Glutamatergic neuron (in vitro differentiated cells): Measurements from ENCODE around the gene PCSK9. TPM values are rescaled to one million over a fixed set of nuclear protein-coding genes. Genes with fewer than 3 reads are reported as not detected.

Experiments used
- DNase-seq: peaks from one replicate; pipeline ENCODE4 v3.0.0; 2022
- H3K27ac Mint-ChIP-seq: one replicate; pipeline ENCODE4 v1.8.0; 2020; ENCODE audit warnings: mild to moderate bottlenecking, mixed read lengths, inconsistent platforms; ENCODE audit not compliant: unreplicated experiment
- H3K27me3 Mint-ChIP-seq: one replicate; pipeline ENCODE4 v1.8.0; 2020; ENCODE audit warnings: mild to moderate bottlenecking, moderate library complexity, mixed read lengths, inconsistent platforms; ENCODE audit not compliant: unreplicated experiment
- H3K36me3 Mint-ChIP-seq: one replicate; pipeline ENCODE4 v1.8.0; 2020; ENCODE audit warnings: mild to moderate bottlenecking, mixed read lengths, inconsistent platforms; ENCODE audit not compliant: unreplicated experiment
- H3K4me1 Mint-ChIP-seq: one replicate; pipeline ENCODE4 v1.8.0; 2020; ENCODE audit warnings: mild to moderate bottlenecking, low read depth, mixed read lengths, inconsistent platforms; ENCODE audit not compliant: unreplicated experiment
- H3K4me3 Mint-ChIP-seq: one replicate; pipeline ENCODE4 v1.8.0; 2020; ENCODE audit warnings: mild to moderate bottlenecking, mixed read lengths, inconsistent platforms; ENCODE audit not compliant: unreplicated experiment
- H3K9me3 Mint-ChIP-seq: one replicate; pipeline ENCODE4 v1.8.0; 2020; ENCODE audit warnings: mild to moderate bottlenecking, moderate library complexity, mixed read lengths, inconsistent platforms; ENCODE audit not compliant: unreplicated experiment
- total RNA-seq: library from RNA; stranded (reverse); fragmentation: NEBNext Ultra II Directional; extraction: Animal tissue kit (Norgen Biotek cat#: 25700); gene quantifications from one replicate; pipeline ENCODE4 v1.2.1, GENCODE V29; 2021; ENCODE audit not compliant: unreplicated experiment
- TF ChIP-seq, protein P1 (sequence below): fragments of 200-600 bp; sonication (generic); IDR thresholded peaks from one replicate; pipeline ENCODE4 v1.5.0; 2021; ENCODE audit not compliant: partially characterized antibody, unreplicated experiment

PCSK9 gene
- total RNA-seq, 1 donor from 2014 or later, result 2.1 TPM

DNA sequence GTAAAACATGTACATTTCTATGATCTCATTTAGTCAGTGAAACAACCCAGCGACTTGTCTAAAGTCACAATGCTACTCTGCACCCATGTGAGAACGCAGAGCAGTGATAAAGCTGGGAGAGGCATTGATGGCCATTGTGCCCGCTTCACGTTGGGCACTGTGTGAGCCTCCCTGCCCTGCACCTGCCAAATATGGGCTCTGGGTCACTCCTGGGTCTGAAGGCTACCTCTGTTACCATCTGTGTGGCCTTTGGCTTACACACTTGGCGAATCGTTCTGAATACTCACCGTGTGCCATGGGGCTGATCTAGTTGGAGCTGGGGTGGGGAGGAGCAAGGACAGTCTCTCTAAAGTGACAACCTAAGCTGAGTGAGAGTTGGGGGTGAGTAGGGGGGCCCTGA, 29.9 kb downstream of the PCSK9 start:
- H3K9me3 Mint-ChIP-seq, result no peaks in the 10 kb centered on the region
- peaks cover 2% of the 10 kb centered on the region for H3K27me3 Mint-ChIP-seq
- no peak for DNase-seq
- H3K27ac Mint-ChIP-seq, result no peak overlapping the region
- H3K36me3 Mint-ChIP-seq, result peaks cover 5% of the 10 kb centered on the region
- no peak overlapping the region for H3K4me3 Mint-ChIP-seq
- H3K4me1 Mint-ChIP-seq, result peaks cover 10% of the 10 kb centered on the region
- TF ChIP-seq, protein P1, sequence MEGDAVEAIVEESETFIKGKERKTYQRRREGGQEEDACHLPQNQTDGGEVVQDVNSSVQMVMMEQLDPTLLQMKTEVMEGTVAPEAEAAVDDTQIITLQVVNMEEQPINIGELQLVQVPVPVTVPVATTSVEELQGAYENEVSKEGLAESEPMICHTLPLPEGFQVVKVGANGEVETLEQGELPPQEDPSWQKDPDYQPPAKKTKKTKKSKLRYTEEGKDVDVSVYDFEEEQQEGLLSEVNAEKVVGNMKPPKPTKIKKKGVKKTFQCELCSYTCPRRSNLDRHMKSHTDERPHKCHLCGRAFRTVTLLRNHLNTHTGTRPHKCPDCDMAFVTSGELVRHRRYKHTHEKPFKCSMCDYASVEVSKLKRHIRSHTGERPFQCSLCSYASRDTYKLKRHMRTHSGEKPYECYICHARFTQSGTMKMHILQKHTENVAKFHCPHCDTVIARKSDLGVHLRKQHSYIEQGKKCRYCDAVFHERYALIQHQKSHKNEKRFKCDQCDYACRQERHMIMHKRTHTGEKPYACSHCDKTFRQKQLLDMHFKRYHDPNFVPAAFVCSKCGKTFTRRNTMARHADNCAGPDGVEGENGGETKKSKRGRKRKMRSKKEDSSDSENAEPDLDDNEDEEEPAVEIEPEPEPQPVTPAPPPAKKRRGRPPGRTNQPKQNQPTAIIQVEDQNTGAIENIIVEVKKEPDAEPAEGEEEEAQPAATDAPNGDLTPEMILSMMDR, result no peak

DNA sequence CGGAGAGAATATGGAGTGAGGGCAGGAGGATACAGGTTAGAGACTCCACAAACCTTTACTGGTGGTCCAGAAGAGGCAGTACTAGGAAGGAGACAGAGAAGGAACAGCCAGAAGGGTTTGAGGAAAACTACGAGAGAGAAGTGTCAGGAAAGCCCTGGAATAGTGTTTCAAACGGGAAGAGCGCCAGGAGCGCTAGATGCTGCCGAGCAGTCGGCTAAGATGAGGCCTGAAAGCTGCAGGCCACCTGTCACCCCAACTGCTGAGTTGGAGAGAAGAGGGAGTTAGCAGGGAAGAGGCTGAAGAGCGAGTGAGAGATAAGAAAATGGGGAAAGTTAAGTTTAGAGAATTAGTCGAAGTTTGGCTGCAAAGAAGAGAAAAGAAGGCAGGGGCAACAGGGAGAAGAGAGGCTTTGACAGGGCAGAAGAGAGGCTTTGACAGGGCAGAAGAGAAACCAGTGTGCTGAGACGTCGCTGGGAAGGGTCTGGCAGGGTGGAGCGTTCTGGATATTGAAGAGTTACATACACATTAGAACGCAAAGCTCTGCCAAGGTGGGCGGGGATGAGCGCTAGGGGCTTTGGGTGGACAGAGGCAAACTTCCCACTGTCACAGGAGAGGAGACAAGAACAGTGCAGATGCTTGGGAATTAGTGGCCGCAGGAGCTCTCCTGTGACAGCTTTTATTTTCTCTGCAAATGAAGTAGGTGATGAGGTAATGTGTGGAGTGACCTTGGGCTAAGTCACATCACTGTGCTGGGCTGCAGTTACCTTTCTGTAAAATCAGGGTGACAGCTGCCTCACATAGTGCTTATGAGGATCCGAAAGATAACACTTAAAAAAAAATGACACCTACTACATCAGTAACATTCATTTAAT, 31.2 kb downstream of the PCSK9 start:
- no peak overlapping the region for H3K4me3 Mint-ChIP-seq
- DNase-seq, result no peak
- H3K27ac Mint-ChIP-seq, result peak overlapping the region; percentile 72
- H3K27me3 Mint-ChIP-seq, result peaks cover 2% of the 10 kb centered on the region
- TF ChIP-seq, protein P1, result no peak
- no peaks in the 10 kb centered on the region for H3K9me3 Mint-ChIP-seq
- H3K36me3 Mint-ChIP-seq, result peaks cover 5% of the 10 kb centered on the region
- peaks cover 10% of the 10 kb centered on the region for H3K4me1 Mint-ChIP-seq

DNA sequence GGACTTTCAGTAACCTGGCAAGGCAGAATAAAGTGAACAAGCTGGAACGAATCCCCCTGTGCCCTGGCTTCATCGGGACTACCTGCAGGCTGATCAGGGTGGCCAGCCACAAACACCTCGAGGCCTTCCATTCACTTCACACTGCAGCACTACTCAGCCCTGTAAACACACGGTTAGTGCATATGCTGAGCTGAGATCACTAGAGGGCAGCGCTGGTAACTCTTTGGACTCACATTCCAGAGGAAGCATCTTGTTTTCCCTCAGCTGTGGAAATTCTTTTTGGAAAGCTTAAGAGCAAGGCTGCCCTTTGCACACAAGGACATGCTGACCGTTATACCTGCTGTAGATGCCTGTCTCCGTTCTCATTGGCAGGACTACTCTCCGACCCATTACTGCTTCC, 32.1 kb downstream of the PCSK9 start:
- H3K27me3 Mint-ChIP-seq, result peaks cover 2% of the 10 kb centered on the region
- no peak for DNase-seq
- no peaks in the 10 kb centered on the region for H3K9me3 Mint-ChIP-seq
- H3K36me3 Mint-ChIP-seq, result peaks cover 5% of the 10 kb centered on the region
- no peak overlapping the region for H3K27ac Mint-ChIP-seq
- TF ChIP-seq, protein P1, result no peak
- no peak overlapping the region for H3K4me3 Mint-ChIP-seq
- peaks cover 10% of the 10 kb centered on the region for H3K4me1 Mint-ChIP-seq

DNA sequence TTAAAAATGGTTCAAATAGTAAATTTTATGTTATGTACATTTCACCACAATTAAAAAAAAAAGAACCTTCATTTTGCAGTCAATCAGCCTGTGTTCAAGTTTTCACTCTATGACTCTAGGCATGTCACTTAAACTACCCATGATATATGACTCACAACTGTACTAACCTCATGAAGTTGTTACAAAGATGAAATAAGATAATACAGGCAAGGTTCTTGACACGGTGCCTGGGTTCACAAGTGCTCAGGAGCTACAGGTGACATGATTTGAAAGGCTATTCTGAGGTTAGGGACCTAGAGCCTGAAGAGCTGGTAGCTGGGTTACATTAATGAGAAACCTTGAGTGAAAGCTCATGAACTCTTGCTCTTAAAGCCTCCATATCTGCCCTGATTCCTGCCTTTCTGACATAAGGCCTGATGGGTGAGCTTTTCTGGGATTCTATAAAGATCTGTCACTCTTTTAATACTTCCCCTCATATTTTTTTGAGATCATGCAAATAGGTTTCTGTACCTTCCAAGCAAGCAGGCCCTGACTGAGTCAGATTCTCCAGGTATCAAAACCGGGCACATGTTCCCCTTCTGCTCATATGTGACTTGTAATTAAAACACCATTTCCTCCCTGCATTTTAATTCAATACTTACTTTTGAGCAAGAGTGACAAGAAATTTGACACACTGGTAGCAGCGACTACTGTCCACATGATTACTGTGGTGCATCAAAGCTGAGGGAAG, 34.0 kb downstream of the PCSK9 start:
- Mint-ChIP-seq H3K9me3 (no peaks in the 10 kb centered on the region), H3K27me3 (peaks cover 2% of the 10 kb centered on the region), H3K27ac (no peak overlapping the region), H3K4me3 (no peak overlapping the region), H3K36me3 (peaks cover 5% of the 10 kb centered on the region), H3K4me1 (peaks cover 10% of the 10 kb centered on the region)
- no peak for DNase-seq
- TF ChIP-seq, protein P1, result no peak

DNA sequence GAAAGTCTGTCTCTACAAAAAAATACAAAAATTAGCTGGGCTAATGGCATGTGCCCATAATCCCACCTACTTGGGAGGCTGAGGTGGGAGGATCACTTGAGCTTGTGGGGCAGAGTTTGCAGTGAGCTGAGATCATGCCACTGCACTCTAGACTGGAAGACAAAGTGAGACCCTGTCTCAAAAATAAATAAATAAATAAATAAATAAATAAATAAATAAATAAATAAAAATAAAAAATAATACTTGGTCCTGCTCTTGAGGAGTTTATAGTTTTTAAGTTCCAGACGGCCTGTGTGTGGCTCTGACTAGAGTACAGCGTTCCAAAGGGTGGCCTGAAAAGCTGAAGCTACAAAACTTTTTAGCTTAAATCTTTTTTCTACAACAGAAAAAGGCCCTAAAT, 35.1 kb downstream of the PCSK9 start:
- no peak overlapping the region for H3K4me3 Mint-ChIP-seq
- no peaks in the 10 kb centered on the region for H3K9me3 Mint-ChIP-seq
- no peak for DNase-seq
- TF ChIP-seq, protein P1, result no peak
- peaks cover 2% of the 10 kb centered on the region for H3K27me3 Mint-ChIP-seq
- no peak overlapping the region for H3K27ac Mint-ChIP-seq
- peaks cover 10% of the 10 kb centered on the region for H3K4me1 Mint-ChIP-seq
- peaks cover 5% of the 10 kb centered on the region for H3K36me3 Mint-ChIP-seq
